GM15510 (cell line): Measurements from ENCODE around the gene PPP1R14B.

Experiments used
- POLR2A ChIP-seq: IDR thresholded peaks from 3 replicates; pipeline ENCODE4 v1.6.1; 2011; ENCODE audit warnings: borderline replicate concordance; ENCODE audit not compliant: insufficient read length; ENCODE audit errors: extremely low read depth

Gene PPP1R14B

GRCh38 chr11:64248578-64248977 lies 1.8 kb upstream of the PPP1R14B start:
- TF ChIP-seq POLR2A: no peak

GRCh38 chr11:64247729-64248531 lies 1.2 kb upstream of the PPP1R14B start:
- TF ChIP-seq POLR2A: no peak

- no peak for TF ChIP-seq POLR2A
Observed at GRCh38 chr11:64245797-64246620, 734 bp downstream of the PPP1R14B start.

DNA sequence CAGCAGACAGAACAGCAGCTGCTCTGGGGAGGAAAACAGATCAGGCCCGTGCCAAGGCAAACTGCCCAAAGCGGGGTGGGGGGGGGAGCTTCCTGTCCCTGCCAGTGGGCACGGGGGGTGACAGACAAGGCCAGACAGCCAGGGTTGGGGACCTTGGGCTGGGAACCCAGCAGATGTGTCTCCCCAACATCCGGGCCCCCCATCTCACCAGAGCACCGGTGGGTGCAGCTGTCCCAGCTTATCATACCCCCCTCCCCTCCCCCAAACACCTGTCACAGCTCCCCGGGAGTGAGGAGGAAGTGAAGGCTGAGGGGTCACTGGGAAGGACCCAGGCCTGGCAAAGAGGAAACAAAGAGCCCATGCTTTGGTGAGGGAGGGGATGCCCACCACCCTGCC lies 1.3 kb downstream of the PPP1R14B start:
- TF ChIP-seq POLR2A: no peak

DNA sequence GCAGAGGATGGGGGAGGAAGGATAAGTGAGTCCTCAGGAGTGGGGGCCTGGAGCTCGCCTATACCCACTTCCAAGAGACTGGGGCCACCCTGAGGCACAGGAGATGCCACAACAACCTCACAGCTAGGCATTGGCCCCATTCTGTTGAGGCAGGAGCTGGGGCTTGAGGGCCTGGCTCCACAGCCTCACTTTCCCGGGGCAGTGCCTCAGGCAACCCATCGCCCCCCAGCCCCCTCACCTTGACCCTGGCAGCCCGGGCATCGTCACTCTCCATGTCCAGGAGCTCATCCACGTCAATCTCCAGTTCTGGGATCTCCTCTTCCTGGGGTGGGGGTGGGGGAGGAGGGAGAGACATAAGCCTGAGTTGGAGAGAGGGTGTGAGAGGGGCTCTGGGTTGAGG lies 1.8 kb downstream of the PPP1R14B start:
- TF ChIP-seq POLR2A: peak; percentile 24

DNA sequence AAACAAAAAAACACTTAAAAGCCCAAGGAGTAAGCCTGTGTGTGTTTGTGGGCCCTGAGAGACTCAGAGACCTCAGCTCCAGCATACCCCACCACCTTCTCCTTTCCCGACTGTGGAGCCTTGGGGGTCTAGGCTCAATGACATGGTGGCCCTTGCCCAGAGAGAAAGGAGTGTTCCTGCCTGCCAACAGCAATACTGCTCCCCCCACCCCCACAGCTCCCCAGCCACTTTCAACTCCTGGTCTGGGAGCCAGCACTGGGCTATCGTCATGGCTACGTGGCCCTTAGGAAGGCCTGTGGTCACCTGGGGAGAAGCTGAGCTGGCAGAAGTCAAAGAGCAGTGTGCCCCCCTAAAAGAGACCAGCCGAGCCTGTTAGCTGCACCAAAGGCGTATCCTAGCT lies 2.6 kb downstream of the PPP1R14B start:
- TF ChIP-seq POLR2A: no peak

- TF ChIP-seq POLR2A: peak; percentile 2
Observed at GRCh38 chr11:64243236-64243854, 3.4 kb downstream of the PPP1R14B start.

DNA sequence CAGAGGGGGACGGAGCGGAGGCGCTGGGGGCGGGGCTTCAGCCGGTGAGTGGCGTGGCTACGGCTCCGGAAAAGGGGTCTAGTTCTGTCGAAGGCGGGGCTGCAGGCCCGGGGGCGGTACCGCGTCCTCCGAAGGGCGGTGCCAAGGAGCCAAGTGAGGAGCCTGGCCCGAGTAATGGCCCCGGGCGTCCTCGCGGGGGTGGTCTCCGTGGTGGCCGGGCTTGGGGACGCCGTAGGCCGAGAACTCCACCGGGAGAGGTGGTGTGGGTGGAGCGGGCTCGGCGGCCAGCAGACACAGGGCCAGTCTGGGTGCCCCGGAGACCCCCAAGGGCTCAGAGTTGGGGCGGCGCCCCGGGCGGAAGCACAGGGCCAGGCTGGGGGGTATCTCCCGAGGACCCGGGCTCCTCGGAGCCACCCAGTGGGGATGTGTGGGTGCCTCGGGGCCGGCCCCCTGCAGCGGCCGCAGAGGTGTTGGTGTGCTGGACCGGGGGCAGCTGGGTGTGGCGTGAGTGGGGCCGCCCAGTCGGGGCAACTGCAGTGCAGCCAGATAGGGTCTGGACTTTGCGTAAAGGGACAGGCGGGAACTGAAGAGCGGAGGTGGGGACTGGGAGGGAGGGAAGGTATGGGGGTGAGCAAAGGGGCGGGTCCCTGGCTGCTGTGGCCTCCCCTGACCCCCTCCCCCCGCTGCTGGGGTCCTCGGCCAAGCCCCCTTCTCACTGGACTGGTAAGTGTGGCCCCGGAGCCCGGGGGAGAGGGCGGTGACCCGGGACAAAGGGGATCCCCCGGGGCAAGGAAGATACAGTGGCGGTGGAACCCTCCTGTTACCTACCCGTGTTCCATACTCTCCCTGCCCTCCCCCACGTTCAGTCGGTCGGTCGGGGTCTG lies 5.0 kb downstream of the PPP1R14B start:
- TF ChIP-seq POLR2A: peak; percentile 70

- no peak for TF ChIP-seq POLR2A
Observed at GRCh38 chr11:64241241-64241490, 5.6 kb downstream of the PPP1R14B start.

GRCh38 chr11:64240435-64241240 lies 6.1 kb downstream of the PPP1R14B start, which contains the start of gene FKBP2:
Gene FKBP2, plus strand, starts transcription at chr11:64241095. Its CDS starts 1,293 bp downstream, at chr11:64242388.
- peak; percentile 92 for TF ChIP-seq POLR2A

- TF ChIP-seq POLR2A: no peak
Observed at GRCh38 chr11:64239662-64240434, 6.9 kb downstream of the PPP1R14B start.

DNA sequence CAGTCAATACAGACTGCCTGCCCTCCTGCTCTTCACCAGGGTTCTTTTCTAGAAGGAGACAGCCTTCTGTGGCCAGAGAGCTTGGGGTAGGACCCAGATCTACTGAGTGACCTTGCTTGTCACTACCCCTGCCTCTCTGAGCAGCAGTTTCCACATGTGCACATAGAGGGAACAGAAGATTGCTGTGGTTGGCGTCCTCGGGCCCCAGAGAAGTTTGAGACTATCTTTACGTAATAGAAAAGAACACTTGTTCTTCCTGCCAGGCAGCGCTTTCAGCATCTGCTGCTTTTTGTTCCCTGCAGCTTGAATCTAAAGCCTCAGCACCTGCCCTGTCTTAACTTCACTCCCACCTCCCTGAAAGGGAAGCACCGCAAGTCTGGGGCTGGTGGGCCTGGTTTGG lies 7.7 kb downstream of the PPP1R14B start:
- TF ChIP-seq POLR2A: no peak

DNA sequence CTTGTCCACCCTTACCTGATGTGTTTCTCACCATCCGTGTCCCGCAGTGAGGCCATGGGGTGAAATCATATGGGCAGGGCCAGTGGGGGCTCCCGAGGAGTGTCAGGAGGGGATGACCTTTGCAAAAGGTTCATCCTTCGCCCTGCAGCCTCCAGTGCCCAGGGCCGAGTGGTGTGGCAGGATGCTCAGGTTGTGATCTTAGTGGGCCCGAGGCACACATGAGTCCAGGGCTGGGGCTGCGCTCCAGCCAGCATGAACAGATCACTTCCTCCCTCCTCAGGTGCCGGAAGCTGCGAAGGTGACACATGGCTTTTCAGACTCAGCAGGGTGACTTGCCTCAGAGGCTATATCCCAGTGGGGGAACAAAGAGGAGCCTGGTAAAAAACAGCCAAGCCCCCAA lies 8.7 kb downstream of the PPP1R14B start:
- TF ChIP-seq POLR2A: no peak

DNA sequence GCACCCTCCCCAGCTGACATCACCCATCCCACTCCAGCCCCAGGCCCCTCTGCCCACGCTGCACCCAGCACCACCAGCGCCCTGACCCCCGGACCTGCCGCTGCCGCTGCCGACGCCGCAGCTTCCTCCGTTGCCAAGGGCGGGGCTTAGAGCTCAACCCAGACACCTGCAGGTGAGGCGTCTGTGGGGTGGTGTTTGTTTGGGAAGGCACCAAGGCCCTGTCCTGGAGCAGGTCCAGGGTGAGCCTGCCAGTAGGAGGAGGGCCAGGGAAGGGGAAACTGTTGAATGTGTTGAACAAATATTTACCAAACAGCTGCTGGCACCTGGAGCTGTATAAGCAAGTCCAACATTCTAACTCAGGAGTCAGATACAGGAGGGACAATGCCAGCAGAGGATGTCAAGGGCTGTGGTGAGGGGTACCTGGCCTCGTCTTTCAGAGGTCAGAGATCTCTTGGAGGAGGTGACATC lies 9.2 kb downstream of the PPP1R14B start:
- no peak for TF ChIP-seq POLR2A
